Adrenal gland (tissue), 12 donors: ENCODE data around the gene AKNAD1. TPM values are rescaled to one million over a fixed set of nuclear protein-coding genes. Genes with fewer than 3 reads are reported as not detected.

Experiments used
- DNase-seq, 7 donors: peaks; one replicate each; pipeline ENCODE4 v3.0.0-alpha.2; 2019 to 2020
- H3K27ac ChIP-seq, 5 donors: fragments of 200-600 bp; sonication (generic) in 4 of 5; 1 replicate in 3 of 5; 2 replicates in 2 of 5; pipeline versions ENCODE4 v1.5.1 to v1.8.0; 2016 to 2020; ENCODE audit warnings: mild to moderate bottlenecking in 1 of 5
- H3K27me3 ChIP-seq: fragments of 200-600 bp; 2 replicates; pipeline ENCODE4 v1.8.0; 2021
- H3K36me3 ChIP-seq, 2 donors: fragments of 200-600 bp; replicated peaks in 1 of 2; 1 replicate in 1 of 2; 2 replicates in 1 of 2; pipeline versions ENCODE4 v1.5.1 to v1.8.0; 2018 to 2022
- H3K4me1 ChIP-seq, 2 donors: fragments of 200-600 bp; replicated peaks in 1 of 2; 1 replicate in 1 of 2; 2 replicates in 1 of 2; pipeline versions ENCODE4 v1.5.1 to v1.8.0; 2018 to 2021
- H3K4me3 ChIP-seq, 4 donors: fragments of 200-600 bp; sonication (generic) in 3 of 4; one replicate each; pipeline ENCODE4 v1.5.1; 2016 to 2018
- H3K9me3 ChIP-seq, 3 donors: fragments of 200-600 bp; sonication (generic) in 1 of 3; replicated peaks in 1 of 3; 1 replicate in 2 of 3; 2 replicates in 1 of 3; pipeline versions ENCODE4 v1.5.1 to v1.8.0; 2016 to 2021
- POLR2A ChIP-seq, 2 donors: fragments of 450-650 bp; IDR thresholded peaks; one replicate each; pipeline ENCODE4 v1.6.1; 2017; ENCODE audit warnings: antibody characterized with exemption in 2 of 2, mild to moderate bottlenecking in 2 of 2, moderate library complexity in 1 of 2
- WGBS, 4 donors: extraction: QIAGEN DNeasy Blood & Tissue Kit in 2 of 4; methylation state at CpG; one replicate each; pipeline versions ENCODE4 v1.1.5 to v1.1.7; 2013 to 2017; 5-methylcytosine and 5-hydroxymethylcytosine counted together
- intact Hi-C, 2 donors: fragments of 100-400 bp; cut with DNase I; formaldehyde crosslinking; loops; one replicate each; pipeline versions ENCODE4 v1.14.1 to v1.15.0; 2022 to 2023
- polyA plus RNA-seq, 3 donors: library from polyadenylated mRNA; stranded (reverse); fragments of 200-250 nt in 2 of 3; fragments of 350-450 nt in 1 of 3; fragmentation: Illumina TruSeq in 1 of 3; extraction: RNeasy Lipid Tissue Mini Kit (QIAGEN cat#74804) in 1 of 3; gene quantifications; one replicate each; pipeline ENCODE4 v1.2.3, GENCODE V29; 2013 to 2014
- total RNA-seq, 9 donors: library from RNA; depleted of rRNA in 4 of 9; stranded (reverse); fragments of >200 nt in 4 of 9; fragments of 120-200 nt in 1 of 9; fragmentation: NEBNext Ultra II Directional in 1 of 9; extraction: Animal tissue kit (Norgen Biotek cat#: 25700) in 1 of 9; gene quantifications; one replicate each; pipeline versions ENCODE4 v1.1.0 to v1.2.4, GENCODE V29; 2013 to 2023
- TF ChIP-seq, protein P1 (sequence below), 6 experiments: fragments of 450-650 bp in 4 of 6; fragments of 200-600 bp in 2 of 6; sonication (generic) in 1 of 6; IDR thresholded peaks; 1 replicate in 5 of 6; 2 replicates in 1 of 6; pipeline versions ENCODE4 v1.5.1 to v1.8.0; 2016 to 2021; ENCODE audit warnings: antibody characterized with exemption in 6 of 6, mild to moderate bottlenecking in 2 of 6, moderate library complexity in 1 of 6
- donor health status: healthy with polysubstance abuse.
- donor health status: Bipolar disorder and iron deficiency.
- donor health status: DM: yes; HTN: yes; CAD: no.
- donor health status: DM: no; HTN: no; CAD: no.
- donor health status: DM: no; HTN: no; CAD: no.
- donor health status: DM: yes; HTN: yes; CAD: no.

AKNAD1 gene
- total and polyA plus RNA-seq, 12 donors = 0.35 to 8.5 (median 1.4) TPM; not detected in 3

DNA sequence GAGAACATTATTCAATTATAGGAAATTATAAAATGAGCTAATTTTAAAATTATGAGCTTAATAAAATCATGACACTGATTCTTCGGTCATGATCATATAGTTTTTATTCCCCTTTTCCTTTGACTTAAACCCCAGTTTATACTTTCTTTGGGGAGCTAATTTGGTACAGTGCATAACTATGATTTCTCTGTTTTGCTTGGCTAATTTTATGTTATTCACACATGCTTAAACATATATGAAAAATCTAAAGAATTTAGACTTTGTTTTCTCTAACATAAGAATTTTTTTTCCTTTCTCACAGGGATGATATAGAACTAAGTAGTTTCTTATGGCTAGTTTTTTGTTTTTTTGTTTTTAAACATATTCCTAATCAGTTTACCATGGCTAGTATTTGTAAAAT, 57.9 kb downstream of the AKNAD1 start:
- Histone ChIP-seq H3K27ac (no peak overlapping the region), H3K27me3 (no peaks in the 10 kb centered on the region), H3K4me3 (no peak overlapping the region), H3K9me3 (no peaks in the 10 kb centered on the region), H3K4me1 (no peaks in the 10 kb centered on the region), H3K36me3 (peaks cover 0 to 63% of the 10 kb centered on the region in 2 donors)
- intact Hi-C loops = no loop called here
- no peak for DNase-seq
- 79 to 93% (median 88%) methylated on average over 1 of the region's 1 CpG for WGBS, 4 donors
- TF ChIP-seq POLR2A (IDR thresholded peaks at IDR 0.05) = no peak
- TF ChIP-seq, protein P1, sequence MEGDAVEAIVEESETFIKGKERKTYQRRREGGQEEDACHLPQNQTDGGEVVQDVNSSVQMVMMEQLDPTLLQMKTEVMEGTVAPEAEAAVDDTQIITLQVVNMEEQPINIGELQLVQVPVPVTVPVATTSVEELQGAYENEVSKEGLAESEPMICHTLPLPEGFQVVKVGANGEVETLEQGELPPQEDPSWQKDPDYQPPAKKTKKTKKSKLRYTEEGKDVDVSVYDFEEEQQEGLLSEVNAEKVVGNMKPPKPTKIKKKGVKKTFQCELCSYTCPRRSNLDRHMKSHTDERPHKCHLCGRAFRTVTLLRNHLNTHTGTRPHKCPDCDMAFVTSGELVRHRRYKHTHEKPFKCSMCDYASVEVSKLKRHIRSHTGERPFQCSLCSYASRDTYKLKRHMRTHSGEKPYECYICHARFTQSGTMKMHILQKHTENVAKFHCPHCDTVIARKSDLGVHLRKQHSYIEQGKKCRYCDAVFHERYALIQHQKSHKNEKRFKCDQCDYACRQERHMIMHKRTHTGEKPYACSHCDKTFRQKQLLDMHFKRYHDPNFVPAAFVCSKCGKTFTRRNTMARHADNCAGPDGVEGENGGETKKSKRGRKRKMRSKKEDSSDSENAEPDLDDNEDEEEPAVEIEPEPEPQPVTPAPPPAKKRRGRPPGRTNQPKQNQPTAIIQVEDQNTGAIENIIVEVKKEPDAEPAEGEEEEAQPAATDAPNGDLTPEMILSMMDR (IDR thresholded peaks at IDR 0.05) = no peak

DNA sequence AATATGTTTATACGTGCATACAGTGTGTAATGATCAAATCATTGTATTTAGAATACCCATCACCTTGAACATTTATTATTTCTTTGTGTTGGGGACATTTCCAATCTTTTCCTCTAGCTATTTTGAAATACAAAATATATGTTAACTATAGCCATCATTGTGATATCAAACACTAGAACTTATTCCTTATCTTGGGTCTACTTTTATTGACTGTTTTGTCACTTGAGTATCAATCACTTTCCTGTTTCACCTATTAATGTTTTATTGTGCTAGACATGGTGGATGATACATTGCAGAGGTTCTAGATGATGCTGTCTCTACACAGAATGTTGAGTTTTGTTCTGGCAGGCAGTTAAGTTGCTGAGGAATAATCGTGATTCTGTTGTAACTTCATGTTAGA, 64.5 kb downstream of the AKNAD1 start:
- H3K9me3 ChIP-seq = no peaks in the 10 kb centered on the region
- H3K36me3 ChIP-seq = peaks cover 0 to 33% of the 10 kb centered on the region in 2 donors
- intact Hi-C loops = no loop called here
- TF ChIP-seq, protein P1 (IDR thresholded peaks at IDR 0.05) = no peak
- no peak for TF ChIP-seq POLR2A (IDR thresholded peaks at IDR 0.05)
- no peak overlapping the region for H3K27ac ChIP-seq
- H3K27me3 ChIP-seq = no peaks in the 10 kb centered on the region
- no peak for DNase-seq
- WGBS, 4 donors = 93 to 99% (median 96%) methylated on average over 2 of the region's 2 CpGs
- H3K4me3 ChIP-seq = no peak overlapping the region
- no peaks in the 10 kb centered on the region for H3K4me1 ChIP-seq

DNA sequence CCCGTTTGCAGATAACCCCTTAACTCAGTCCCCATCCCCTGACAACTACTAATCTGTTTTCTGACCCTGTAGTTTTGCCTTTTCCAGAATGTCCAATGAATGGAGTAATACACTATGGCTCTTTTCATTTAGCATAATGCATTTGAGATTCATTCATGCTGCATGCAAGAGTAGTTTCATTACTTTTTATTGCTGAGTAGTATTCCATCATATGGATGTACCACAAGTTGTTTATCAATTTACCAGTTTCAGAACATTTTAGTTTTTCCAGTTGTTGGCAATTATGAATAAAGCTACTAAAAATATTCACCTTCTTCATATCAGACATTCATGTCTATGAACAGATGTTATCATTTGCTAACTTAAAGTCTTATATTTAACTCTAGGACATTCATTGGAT, 65.1 kb downstream of the AKNAD1 start:
- 91 to 97% (median 96%) methylated on average over 1 of the region's 1 CpG for WGBS, 4 donors
- Histone ChIP-seq H3K4me1 (no peaks in the 10 kb centered on the region), H3K4me3 (no peak overlapping the region), H3K9me3 (no peaks in the 10 kb centered on the region), H3K27me3 (no peaks in the 10 kb centered on the region), H3K27ac (no peak overlapping the region), H3K36me3 (peaks cover 0 to 27% of the 10 kb centered on the region in 2 donors)
- TF ChIP-seq POLR2A (IDR thresholded peaks at IDR 0.05) = no peak
- TF ChIP-seq, protein P1 (IDR thresholded peaks at IDR 0.05) = no peak
- intact Hi-C loops = no loop called here
- DNase-seq = no peak

DNA sequence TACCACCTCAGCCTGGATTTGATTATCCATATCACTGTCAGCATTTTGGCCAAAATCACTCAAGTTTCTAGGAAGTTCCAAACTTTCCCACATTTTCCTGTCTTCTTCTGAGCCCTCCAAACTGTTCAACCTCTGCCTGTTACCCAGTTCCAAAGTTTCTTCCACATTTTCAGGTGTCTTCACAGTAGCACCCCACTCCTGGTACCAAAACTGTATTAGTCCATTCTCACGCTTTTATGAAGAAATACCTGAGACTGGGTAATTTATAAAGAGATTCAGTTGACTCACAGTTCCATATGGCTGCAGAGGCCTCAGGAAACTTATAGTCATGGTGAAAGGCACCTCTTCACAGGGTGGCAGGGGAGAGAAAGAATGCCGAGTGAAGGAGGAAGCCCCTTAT, 71.0 kb downstream of the AKNAD1 start:
- intact Hi-C loops = no loop called here
- peaks cover 0 to 15% of the 10 kb centered on the region in 2 donors for H3K36me3 ChIP-seq
- 93 to 100% (median 98%) methylated on average over 2 of the region's 2 CpGs for WGBS, 4 donors
- peaks cover 0 to 5% (median 0%) of the 10 kb centered on the region in 3 donors for H3K9me3 ChIP-seq
- H3K4me1 ChIP-seq = no peaks in the 10 kb centered on the region
- no peak overlapping the region for H3K4me3 ChIP-seq
- H3K27me3 ChIP-seq = no peaks in the 10 kb centered on the region
- TF ChIP-seq, protein P1 (IDR thresholded peaks at IDR 0.05) = no peak
- no peak for TF ChIP-seq POLR2A (IDR thresholded peaks at IDR 0.05)
- DNase-seq = no peak
- H3K27ac ChIP-seq = no peak overlapping the region
